GM19099 (cell line): ENCODE measurements around the gene NDUFS8.

Experiments used
- POLR2A ChIP-seq: IDR thresholded peaks from 3 replicates; pipeline ENCODE4 v1.6.1; 2011; ENCODE audit warnings: low read depth; ENCODE audit not compliant: insufficient read length; ENCODE audit errors: extremely low read depth

NDUFS8 gene

DNA sequence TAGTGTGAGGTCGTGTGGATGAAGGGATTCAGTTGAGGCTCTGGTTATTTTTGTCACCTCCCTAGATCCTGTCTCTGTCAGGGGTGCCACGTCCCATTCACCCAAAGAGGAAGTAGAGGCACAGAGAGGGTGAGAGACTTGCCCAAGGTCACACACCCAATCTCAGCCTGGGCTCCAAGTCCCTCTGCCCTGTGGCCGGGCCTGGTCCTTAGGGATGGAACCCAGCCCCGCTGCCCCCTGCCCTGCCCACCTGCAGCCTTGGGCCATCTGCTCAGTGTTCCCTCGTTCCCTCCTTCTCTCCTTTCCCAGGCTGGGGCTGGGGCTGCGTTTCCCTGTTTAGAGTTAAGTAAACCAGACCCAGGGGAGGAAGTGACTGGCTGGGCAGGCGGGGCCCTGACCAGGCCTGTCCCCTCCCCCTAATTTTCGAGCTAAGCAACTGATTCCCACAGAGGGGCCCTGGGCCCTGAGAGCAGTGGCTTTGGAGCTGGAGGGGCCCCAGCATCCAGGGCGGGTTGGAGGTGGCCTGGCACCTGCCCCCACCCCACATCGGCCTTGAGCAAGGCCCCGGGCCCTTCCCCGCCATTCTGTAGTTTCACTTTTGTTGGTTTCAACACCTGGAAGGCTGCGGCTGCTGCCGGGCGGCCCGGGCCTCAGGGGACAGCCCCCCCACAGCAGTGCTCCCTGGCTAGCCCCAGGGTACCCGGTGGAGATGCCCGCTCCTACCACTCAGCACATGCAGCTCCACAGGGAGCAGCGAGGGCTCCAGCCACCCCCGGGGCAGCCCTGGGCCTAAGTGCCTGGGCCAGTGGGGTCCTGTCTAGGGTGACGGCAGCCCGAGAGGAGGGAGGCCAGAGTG lies 9.8 kb downstream of the NDUFS8 start:
- TF ChIP-seq POLR2A = peak; percentile 66

DNA sequence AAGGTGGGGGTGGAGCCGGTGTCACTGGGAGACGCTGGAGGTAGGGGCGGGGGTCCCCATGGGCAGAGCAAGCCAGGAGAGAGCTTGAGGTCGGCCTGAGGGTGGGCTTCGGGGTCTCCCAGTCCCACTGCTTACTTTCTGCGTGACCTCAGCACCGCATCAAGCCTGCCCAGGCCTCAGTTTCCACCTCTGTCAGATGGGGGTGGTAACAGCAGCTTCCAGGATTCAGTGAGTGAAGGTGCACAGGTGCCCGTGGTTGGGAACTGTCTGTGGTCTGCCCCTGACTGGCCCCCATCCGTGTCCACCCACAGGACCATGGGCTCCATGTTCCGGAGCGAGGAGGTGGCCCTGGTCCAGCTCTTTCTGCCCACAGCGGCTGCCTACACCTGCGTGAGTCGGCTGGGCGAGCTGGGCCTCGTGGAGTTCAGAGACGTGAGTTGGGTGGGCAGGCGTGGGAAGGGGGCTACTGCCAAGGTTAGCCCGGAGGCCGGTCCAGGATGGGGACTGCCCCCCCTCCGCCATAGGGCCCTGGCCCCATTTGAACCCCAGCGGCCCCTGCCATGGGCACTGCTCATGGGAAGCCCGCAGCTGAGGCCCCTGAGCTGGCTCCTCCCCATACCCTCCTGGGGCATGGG lies 10.6 kb downstream of the NDUFS8 start:
- no peak for TF ChIP-seq POLR2A

DNA sequence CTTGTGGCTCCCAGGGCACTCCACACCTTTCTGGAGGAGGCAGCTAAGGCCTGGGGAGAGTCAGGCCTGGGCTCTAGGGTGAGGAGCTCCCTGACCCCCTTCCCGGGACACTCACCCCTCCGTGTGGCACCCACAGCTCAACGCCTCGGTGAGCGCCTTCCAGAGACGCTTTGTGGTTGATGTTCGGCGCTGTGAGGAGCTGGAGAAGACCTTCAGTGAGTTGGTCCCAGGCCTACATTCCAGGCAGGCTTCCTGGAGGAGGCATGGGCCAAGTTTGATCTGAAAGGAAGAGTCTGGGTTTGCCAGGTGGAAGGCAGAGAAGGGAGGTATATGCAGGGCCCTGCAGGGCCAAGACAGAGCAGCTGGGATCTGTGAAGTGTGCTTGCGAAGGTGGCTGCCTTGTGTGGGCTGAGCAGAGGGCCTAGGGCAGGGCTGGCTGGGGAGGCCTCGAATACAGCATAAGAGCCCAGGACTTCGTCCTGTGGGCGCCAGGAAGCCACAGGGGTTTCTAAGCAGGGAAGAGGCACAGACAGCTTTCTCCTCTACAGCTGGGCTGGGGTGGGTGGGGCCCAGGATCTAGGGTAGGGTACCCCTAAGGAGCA lies 11.2 kb downstream of the NDUFS8 start:
- no peak for TF ChIP-seq POLR2A

DNA sequence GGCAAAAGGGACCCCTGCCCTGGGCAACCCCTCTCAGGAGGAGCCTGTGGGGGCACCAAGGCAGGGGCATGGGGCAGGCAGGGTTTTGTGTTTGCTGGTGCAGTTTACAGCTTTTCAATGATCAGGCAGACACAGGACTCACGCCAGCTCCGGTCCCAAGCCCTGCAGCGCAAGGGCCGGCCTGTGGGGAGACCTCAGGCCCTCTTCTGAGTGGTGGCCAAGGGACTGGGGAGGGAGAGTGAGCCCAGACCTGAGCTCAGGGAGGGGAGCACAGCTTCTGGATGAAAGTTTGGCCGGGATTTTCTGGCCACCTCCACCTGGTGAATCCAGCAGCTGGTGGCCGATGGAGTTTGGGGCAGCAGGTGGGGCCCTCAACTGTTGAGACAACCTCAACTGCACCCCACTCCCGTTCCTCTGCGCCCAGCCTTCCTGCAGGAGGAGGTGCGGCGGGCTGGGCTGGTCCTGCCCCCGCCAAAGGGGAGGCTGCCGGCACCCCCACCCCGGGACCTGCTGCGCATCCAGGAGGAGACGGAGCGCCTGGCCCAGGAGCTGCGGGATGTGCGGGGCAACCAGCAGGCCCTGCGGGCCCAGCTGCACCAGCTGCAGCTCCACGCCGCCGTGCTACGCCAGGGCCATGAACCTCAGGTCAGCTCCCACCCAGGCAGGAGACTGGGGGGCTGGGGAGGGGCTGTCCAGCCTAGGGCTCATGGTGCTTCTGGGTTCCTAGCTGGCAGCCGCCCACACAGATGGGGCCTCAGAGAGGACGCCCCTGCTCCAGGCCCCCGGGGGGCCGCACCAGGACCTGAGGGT lies 11.9 kb downstream of the NDUFS8 start:
- no peak for TF ChIP-seq POLR2A

DNA sequence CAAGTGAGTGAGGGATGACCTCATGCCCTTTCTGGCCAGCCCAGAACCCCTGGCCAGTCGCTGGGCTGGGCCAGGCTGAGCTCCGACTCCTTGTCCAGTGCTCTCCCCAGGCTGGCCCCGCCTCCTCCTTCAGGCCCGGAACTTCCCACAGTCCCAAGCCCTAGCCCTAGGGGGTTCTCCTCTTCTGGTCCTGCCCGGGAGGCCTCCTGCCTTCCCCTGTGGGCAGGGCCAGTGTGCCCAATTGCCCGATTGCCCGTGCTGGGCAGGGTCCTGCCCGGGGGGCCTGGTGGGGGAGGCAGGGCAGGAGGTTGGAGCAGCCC lies 12.5 kb downstream of the NDUFS8 start:
- no peak for TF ChIP-seq POLR2A

DNA sequence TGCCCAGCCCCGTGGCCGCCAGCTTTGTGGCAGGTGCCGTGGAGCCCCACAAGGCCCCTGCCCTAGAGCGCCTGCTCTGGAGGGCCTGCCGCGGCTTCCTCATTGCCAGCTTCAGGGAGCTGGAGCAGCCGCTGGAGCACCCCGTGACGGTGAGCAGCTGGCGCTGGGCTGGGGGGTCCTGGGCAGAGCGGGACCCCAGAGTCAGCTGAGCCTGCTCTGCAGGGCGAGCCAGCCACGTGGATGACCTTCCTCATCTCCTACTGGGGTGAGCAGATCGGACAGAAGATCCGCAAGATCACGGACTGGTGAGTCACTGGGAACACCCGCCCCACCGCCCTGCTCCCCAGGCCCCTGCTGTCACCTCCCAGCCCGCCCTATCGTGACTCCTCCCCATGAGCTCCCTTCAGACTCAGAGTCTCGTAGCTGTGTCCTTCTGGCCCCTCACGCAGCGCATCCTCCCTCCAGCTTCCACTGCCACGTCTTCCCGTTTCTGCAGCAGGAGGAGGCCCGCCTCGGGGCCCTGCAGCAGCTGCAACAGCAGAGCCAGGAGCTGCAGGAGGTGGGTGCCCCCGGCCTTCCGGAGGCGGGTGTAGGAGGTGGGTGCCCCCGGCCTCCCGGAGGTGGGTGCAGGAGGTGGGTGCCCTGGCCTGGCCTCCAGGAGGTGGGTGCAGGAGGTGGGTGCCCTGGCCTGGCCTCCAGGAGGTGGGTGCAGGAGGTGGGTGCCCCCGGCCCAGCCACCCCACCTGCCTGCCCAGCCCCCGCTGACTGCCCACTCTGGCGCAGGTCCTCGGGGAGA lies 13.1 kb downstream of the NDUFS8 start:
- TF ChIP-seq POLR2A = no peak

DNA sequence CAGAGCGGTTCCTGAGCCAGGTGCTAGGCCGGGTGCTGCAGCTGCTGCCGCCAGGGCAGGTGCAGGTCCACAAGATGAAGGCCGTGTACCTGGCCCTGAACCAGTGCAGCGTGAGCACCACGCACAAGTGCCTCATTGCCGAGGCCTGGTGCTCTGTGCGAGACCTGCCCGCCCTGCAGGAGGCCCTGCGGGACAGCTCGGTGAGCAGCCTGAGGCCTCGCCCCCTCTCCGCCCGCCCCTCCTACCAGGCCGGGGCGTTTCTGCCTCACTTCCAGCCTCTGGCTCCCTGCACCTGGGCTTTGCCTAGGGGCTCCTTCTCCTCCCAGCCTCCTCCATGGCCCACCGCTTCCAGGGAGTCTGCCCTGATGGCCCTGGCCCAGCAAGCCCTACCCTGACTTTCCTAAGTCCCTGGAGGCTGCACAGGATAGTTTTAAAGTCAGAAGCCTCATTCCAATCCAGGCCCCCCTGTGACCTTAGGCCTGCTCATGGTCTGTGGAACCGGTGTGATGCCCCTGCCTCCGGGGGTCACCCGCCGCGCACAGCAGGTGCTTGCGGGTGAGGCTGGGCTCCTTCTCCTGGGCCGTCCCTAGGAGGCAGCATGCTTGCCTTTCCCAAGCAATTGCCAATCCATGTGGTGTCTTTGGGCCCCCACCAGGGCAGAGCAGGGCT lies 13.8 kb downstream of the NDUFS8 start:
- TF ChIP-seq POLR2A = no peak

DNA sequence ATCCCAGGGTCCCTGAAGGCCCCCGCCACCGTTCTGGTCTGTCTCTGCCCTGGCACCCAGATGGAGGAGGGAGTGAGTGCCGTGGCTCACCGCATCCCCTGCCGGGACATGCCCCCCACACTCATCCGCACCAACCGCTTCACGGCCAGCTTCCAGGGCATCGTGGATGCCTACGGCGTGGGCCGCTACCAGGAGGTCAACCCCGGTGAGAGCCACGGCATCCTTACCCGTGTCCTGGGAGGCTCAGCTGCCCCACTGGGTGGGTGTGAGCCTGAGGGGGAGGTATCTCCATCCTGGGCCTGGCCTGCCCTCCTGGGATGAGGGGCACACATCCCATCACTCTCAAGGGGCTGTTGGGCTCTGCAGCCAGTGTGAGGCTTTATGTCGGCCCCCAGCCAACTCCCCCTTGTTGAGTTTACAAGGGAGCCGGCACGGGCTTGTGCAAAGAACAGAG lies 14.4 kb downstream of the NDUFS8 start:
- no peak for TF ChIP-seq POLR2A

DNA sequence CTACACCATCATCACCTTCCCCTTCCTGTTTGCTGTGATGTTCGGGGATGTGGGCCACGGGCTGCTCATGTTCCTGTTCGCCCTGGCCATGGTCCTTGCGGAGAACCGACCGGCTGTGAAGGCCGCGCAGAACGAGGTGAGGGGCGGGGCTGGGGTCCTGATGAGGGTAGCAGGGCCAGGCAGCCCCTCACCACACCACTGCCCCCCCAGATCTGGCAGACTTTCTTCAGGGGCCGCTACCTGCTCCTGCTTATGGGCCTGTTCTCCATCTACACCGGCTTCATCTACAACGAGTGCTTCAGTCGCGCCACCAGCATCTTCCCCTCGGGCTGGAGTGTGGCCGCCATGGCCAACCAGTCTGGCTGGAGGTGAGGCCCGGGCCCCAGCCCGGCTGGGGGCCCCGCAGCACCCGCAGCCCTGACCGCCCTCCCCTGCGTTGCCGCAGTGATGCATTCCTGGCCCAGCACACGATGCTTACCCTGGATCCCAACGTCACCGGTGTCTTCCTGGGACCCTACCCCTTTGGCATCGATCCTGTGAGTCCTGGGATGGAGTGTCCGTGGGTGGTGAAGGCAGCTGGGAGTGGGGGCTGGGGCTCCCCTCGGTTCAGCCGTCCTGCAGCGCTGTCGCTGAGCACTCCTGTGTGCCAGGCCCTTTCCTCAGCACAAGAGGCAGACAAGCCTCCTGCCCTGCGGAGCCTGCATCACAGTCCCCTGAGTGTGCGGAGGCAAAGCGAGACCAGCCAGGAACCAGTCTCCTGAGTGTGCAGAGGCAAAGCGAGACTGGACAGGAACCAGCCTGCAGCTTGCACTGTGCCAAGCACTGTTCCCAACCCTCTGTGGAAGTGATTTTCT lies 17.2 kb downstream of the NDUFS8 start:
- TF ChIP-seq POLR2A = no peak

DNA sequence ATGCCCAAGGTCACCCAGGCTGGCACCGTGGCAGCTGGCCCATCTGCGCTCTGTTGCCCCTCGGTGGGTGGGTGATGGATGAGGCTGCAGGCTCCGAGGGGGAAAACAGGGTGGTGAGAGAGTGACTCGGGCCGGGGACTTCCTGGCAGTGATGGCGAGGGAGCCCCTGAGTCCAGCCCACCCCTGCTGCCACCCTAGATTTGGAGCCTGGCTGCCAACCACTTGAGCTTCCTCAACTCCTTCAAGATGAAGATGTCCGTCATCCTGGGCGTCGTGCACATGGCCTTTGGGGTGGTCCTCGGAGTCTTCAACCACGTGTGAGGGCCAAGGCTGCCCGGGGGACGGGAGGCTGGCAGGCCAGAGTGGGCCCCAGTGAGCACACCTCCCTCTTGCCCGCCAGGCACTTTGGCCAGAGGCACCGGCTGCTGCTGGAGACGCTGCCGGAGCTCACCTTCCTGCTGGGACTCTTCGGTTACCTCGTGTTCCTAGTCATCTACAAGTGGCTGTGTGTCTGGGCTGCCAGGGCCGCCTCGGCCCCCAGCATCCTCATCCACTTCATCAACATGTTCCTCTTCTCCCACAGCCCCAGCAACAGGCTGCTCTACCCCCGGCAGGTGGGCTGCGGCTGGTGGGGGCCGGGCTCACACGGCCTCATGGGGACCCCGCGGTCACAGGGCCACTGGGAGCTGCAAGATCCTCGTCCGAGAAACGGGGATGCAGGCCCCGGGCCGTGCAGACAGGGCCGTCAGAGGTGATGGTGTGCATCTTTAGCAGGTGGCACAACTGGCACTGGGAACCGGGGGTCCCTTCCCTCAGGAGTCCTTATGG lies 18.4 kb downstream of the NDUFS8 start:
- no peak for TF ChIP-seq POLR2A

DNA sequence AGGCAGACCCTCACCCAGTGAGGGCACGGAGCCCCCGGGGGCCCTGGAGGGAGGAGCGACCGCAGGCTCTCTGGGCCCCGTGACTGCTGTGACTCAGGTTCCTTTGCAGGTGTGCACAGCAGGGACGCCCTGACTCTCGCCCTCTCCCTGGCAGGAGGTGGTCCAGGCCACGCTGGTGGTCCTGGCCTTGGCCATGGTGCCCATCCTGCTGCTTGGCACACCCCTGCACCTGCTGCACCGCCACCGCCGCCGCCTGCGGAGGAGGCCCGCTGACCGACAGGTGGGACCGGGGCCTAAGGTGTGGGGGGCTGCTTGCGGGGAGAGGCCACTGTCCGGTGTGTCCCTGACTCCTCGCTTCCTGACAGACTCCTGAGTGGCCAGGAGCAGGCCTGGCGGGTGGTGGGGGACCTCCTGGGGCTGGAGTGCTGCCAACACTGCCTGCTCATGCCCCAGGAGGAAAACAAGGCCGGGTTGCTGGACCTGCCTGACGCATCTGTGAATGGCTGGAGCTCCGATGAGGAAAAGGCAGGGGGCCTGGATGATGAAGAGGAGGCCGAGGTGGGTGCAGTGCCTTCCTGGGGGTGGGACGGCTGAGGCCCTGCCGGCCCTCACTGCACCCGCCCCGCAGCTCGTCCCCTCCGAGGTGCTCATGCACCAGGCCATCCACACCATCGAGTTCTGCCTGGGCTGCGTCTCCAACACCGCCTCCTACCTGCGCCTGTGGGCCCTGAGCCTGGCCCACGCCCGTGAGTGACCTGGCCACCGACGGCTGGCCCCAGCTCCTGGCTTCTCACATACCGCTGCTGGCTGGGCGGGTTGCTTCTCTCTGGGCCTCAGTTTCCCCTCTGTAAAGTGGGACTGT lies 19.3 kb downstream of the NDUFS8 start:
- TF ChIP-seq POLR2A = no peak
